ENCODE results near the gene P2RY12.

GRCh38 chr3:151312972-151313371 is 71.6 kb downstream of the P2RY12 start:
- TF ChIP-seq CTCF (IDR thresholded peaks at IDR 0.05; ENCODE audit: poor library complexity, severe bottlenecking), result no peak
- no peak for TF ChIP-seq MXI1 (conservative IDR thresholded peaks at IDR 0.05; ENCODE audit: poor library complexity, severe bottlenecking)
- TF ChIP-seq SMC3 (conservative IDR thresholded peaks at IDR 0.05; ENCODE audit: poor library complexity), result no peak
